ENCODE data around the gene RFX7.

RFX7 gene

DNA sequence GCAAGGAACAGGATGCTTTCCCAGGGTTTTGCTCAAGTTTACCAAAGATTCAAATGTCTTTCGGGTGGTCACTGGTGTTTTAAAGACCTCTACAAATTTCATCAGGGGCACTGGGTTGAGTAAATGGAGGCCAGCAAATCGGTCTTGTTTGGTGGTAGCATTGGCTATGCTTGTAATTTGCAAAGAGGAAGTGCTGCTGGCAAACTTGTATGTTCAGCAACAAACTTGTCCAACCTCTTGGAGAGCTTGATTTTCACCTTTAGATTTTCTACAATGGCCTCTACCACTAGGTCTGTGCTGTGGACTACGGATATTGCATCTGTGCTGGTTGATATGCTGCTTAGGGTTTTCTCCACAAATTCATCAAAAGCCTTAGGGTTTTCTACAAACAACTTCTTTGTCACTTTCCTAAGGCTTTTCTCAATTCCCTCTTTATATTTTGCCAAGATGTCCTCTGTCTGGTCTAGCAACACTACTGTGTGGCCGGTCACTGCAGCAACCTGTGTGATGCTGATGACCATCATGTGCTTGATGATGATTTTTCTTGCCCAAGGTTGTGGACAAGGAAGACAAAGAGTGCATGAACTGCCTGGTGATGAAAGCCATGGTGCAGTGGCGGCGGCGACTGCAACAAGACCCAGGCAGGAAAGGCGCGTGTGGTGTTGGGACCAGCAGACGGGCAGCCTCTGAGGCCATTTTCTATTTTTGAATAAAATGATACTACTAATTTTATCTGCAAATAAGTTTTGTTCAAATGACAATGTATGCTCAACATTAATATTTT is 50.8 kb downstream of the RFX7 start:
- H3K79me2 ChIP-seq (ENCODE audit: insufficient read depth, low read length), result peaks cover 93% of the 10 kb centered on the region
- H3K27ac ChIP-seq (ENCODE audit: low read depth, low read length), result no peak overlapping the region
- H3K9me3 ChIP-seq (ENCODE audit: insufficient read depth, low read length), result no peaks in the 10 kb centered on the region
- H3K4me3 ChIP-seq (ENCODE audit: insufficient read depth, low read length, poor library complexity, severe bottlenecking), result no peak overlapping the region
- no peak overlapping the region for H3K4me2 ChIP-seq (ENCODE audit: low read depth, low read length, poor library complexity, severe bottlenecking)
- TF ChIP-seq, protein P1, sequence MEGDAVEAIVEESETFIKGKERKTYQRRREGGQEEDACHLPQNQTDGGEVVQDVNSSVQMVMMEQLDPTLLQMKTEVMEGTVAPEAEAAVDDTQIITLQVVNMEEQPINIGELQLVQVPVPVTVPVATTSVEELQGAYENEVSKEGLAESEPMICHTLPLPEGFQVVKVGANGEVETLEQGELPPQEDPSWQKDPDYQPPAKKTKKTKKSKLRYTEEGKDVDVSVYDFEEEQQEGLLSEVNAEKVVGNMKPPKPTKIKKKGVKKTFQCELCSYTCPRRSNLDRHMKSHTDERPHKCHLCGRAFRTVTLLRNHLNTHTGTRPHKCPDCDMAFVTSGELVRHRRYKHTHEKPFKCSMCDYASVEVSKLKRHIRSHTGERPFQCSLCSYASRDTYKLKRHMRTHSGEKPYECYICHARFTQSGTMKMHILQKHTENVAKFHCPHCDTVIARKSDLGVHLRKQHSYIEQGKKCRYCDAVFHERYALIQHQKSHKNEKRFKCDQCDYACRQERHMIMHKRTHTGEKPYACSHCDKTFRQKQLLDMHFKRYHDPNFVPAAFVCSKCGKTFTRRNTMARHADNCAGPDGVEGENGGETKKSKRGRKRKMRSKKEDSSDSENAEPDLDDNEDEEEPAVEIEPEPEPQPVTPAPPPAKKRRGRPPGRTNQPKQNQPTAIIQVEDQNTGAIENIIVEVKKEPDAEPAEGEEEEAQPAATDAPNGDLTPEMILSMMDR (IDR thresholded peaks at IDR 0.05; ENCODE audit: insufficient read depth, low read length, poor library complexity, severe bottlenecking), result no peak
- no peak overlapping the region for H2AFZ ChIP-seq (ENCODE audit: low read depth, low read length, severe bottlenecking)
- H3K9ac ChIP-seq (ENCODE audit: low read length), result no peak overlapping the region
- H3F3A ChIP-seq (ENCODE audit: insufficient read depth), result peaks cover 10% of the 10 kb centered on the region; the same call in 1 of the 2 replicates
- no peaks in the 10 kb centered on the region; the same call in 1 of the 2 replicates for H3K36me3 ChIP-seq (ENCODE audit: low read length)
- peaks cover 24% of the 10 kb centered on the region for H4K20me1 ChIP-seq (ENCODE audit: low read depth, low read length)
- no peaks in the 10 kb centered on the region for H3K27me3 ChIP-seq (ENCODE audit: low read length)
- no peaks in the 10 kb centered on the region for H3K9me2 ChIP-seq (replicated peaks; ENCODE audit: insufficient read depth, low read length)

DNA sequence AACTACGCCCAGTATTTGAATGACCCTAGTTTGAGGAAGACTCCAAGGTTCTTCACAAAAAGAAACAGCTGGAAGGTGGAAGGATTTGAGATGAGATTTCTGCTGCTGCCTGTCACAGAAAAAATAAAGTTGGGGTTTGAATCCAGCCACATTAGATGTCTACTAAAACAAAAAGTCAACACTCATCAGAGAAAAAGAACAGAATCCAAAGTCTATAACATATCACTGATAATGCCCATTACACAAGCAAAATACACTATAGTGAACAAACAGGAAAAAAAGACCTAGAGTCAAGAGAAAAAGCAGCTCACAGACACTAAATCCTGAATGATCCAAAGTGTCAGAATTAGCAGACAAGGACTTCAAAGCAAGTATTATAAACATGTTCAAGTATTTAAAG is 56.0 kb downstream of the RFX7 start:
- Histone ChIP-seq H3K27me3 (ENCODE audit: low read length) (no peaks in the 10 kb centered on the region), H3K79me2 (ENCODE audit: insufficient read depth, low read length) (peaks cover 92% of the 10 kb centered on the region), H3K9ac (ENCODE audit: low read length) (no peak overlapping the region), H3K9me3 (ENCODE audit: insufficient read depth, low read length) (no peaks in the 10 kb centered on the region), H2AFZ (ENCODE audit: low read depth, low read length, severe bottlenecking) (no peak overlapping the region), H3K36me3 (ENCODE audit: low read length) (no peaks in the 10 kb centered on the region; the same call in 1 of the 2 replicates), H3K9me2 (replicated peaks; ENCODE audit: insufficient read depth, low read length) (no peaks in the 10 kb centered on the region), H3F3A (ENCODE audit: insufficient read depth) (peaks cover 5% of the 10 kb centered on the region; the same call in 1 of the 2 replicates), H3K27ac (ENCODE audit: low read depth, low read length) (no peak overlapping the region), H4K20me1 (ENCODE audit: low read depth, low read length) (peaks cover 10% of the 10 kb centered on the region; the same call in 1 of the 2 replicates), H3K4me2 (ENCODE audit: low read depth, low read length, poor library complexity, severe bottlenecking) (no peak overlapping the region), H3K4me3 (ENCODE audit: insufficient read depth, low read length, poor library complexity, severe bottlenecking) (no peak overlapping the region)
- TF ChIP-seq EZH2phosphoT487 (conservative IDR thresholded peaks at IDR 0.05; ENCODE audit: low read length), result no peak
- TF ChIP-seq, protein P1 (IDR thresholded peaks at IDR 0.05; ENCODE audit: insufficient read depth, low read length, poor library complexity, severe bottlenecking), result no peak

DNA sequence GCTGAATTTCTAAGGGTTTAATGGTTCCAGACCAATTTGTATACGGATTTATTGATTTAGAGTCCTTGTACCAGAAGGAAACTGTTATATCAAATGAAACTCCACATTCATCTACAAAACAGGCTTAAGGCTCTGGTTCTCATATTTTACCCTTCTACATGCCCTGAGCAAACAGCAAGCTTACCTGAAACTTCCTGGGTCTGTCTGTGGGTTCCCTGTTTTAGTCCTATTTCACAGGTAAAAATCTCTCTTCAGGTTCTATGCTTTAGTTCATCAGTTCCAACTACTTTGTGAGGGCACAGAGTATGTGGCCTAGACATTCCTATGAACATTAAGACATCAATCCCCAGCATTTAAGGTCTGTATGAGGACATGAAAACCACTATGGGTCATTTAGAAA is 57.7 kb downstream of the RFX7 start:
- H3K4me2 ChIP-seq (ENCODE audit: low read depth, low read length, poor library complexity, severe bottlenecking), result no peak overlapping the region
- peaks cover 10% of the 10 kb centered on the region; the same call in 1 of the 2 replicates for H4K20me1 ChIP-seq (ENCODE audit: low read depth, low read length)
- H3K27ac ChIP-seq (ENCODE audit: low read depth, low read length), result no peak overlapping the region
- H2AFZ ChIP-seq (ENCODE audit: low read depth, low read length, severe bottlenecking), result no peak overlapping the region
- peaks cover 4% of the 10 kb centered on the region; the same call in 1 of the 2 replicates for H3K36me3 ChIP-seq (ENCODE audit: low read length)
- no peak overlapping the region for H3K9ac ChIP-seq (ENCODE audit: low read length)
- TF ChIP-seq, protein P1 (IDR thresholded peaks at IDR 0.05; ENCODE audit: insufficient read depth, low read length, poor library complexity, severe bottlenecking), result no peak
- no peak for TF ChIP-seq EZH2phosphoT487 (conservative IDR thresholded peaks at IDR 0.05; ENCODE audit: low read length)
- no peaks in the 10 kb centered on the region for H3K9me2 ChIP-seq (replicated peaks; ENCODE audit: insufficient read depth, low read length)
- no peak overlapping the region for H3K4me3 ChIP-seq (ENCODE audit: insufficient read depth, low read length, poor library complexity, severe bottlenecking)
- no peaks in the 10 kb centered on the region for H3K9me3 ChIP-seq (ENCODE audit: insufficient read depth, low read length)
- H3K79me2 ChIP-seq (ENCODE audit: insufficient read depth, low read length), result peaks cover 85% of the 10 kb centered on the region
- H3K27me3 ChIP-seq (ENCODE audit: low read length), result no peaks in the 10 kb centered on the region
- peaks cover 5% of the 10 kb centered on the region; the same call in 1 of the 2 replicates for H3F3A ChIP-seq (ENCODE audit: insufficient read depth)

Measured in SU-DHL-6 (cell line).